ENCODE results near the gene TOLLIP.

DNA sequence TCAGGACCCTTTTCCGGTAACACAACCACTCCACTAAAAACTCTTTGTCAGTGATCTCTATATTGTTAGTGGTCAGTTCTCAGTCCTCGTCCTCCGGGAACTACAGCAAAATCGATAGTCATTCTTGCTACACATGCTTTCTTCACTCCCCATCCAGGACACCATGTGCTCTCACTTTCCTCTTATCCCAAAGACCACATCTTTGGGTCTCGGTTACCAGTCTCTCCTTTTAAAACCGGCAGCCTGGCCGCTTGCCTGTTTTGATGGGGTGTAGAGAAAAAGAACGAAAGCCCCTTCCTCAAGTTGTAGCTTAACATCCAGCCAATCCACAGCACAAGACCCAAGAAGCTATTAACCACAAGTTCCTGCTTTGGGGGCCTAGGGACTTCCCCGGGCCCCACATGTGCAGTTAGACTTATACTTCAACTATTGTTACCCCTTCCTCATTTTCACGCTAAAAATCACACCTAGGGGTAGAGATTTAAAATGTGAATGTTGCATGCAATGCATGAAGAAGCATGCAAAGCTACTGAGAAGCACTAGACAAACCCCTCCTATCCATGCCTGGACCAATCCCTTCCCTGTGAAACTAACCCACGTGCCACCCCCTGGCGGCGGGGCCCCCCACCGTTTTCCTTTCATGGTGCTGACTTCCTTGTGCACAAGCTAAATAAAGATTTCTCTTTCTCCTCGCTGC lies 1.5 kb upstream of the TOLLIP start:
- TF ChIP-seq POLR2AphosphoS5 (IDR thresholded peaks at IDR 0.05; ENCODE audit: low read depth, low read length) (no peak), POLR2A (IDR thresholded peaks at IDR 0.05; ENCODE audit: low read depth, low read length) (no peak), TAF1 (IDR thresholded peaks at IDR 0.05; ENCODE audit: low read depth, low read length) (no peak)

Data from GM12891 (cell line).